Bone marrow (tissue), 2 donors: ENCODE data around the gene ATF1.

Source experiments
- DNase-seq, 2 donors: peaks; one replicate each; lab custom pipeline; 2025; lab: John Stamatoyannopoulos, UW

ATF1 gene

DNA sequence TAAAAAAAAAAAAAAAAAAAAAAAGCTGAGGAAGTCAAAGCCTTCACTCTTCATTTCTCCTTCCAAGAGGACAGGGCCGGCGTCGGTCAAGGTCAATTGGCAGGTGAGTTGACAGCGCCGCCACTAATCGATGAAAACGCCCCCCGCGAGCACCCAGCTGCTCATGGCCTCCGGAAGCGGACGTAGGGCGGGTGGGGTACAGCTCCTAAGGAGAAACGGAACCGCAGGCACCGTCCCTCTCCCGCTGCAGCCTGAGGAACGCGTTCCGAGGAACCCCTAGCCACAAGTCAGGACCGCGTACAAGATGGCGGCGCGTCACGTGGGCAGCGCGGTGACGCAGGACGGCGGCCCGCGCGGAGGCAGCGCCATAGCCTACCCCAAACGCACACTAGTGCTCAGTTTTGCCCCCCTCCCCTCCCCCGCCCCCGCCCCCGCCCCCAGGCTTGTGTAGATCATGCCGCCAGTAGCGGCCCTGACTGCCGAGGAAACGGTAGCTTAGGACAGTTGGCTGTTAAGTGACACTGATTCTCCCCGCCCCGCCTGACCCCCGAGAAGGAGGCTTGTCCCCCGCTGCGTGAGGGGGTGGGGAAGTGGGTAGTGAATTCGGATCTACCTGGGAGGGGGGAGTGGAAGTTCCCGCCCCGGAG lies at the start of gene ATF1:
Gene ATF1, plus strand, starts transcription at position 463 of the 647 bp plus-strand sequence. CDS start 16,045 bp downstream, outside the sequence.
- peak; percentile 77 for DNase-seq

DNA sequence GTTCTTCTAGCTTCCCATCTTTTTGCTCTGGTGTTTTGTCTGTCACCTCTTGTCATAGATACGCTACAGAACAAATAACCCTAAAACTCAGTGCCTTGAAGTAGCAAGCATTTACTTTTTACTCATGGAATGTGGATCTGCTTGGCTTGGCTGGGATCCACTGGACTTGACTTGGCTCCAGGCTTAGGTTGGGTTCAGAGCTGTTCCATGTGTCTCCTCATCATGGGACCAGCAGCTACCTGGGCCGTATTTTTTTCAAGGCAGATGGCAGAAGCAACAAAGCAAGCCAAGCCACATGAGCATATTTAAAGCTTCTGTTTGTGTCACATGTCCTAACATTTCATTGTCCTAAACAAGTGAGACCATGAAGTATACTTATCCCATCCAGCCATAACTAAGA lies 48.7 kb upstream of the ATF1 start:
- DNase-seq = no peak

DNA sequence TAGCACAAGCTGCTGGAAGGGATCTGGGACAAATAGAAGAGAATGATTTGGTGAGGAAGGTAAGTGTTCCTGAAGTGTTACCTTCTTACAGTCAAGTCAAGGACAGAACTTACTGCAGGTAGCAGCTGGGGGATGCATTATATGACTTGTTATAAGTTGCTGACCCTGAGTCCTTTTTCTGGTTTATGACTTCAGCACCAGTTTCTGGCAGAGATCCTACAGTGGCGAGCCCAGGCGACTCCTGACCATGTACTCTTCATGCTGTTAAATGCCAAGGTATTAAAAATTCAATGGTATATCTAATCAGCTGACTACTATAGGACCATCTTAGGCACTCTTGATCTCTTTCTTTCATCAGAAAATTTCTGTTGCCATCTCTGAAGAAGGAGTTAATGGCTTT lies 45.1 kb upstream of the ATF1 start:
- no peak for DNase-seq

DNA sequence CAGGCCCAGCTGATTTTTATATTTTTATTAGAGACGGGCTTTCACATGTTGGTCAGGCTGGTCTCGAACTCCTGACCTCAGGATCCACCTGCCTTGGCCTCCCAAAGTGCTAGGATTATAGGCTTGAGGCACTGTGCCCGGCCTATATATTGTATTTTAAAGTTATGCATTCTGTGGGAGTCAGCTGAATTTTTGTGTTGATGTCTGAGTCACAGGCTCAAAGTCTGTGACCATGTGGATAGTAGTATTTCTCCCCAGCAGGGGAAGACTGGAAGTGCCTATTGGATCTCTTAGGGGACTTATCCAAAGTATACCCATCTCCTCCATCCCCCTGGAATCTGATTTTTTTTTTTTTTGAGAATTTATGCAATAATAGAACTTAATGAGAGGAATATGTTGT lies 43.8 kb upstream of the ATF1 start:
- DNase-seq = no peak

GRCh38 chr12:50720501-50720900 lies 43.4 kb upstream of the ATF1 start:
- DNase-seq = no peak

DNA sequence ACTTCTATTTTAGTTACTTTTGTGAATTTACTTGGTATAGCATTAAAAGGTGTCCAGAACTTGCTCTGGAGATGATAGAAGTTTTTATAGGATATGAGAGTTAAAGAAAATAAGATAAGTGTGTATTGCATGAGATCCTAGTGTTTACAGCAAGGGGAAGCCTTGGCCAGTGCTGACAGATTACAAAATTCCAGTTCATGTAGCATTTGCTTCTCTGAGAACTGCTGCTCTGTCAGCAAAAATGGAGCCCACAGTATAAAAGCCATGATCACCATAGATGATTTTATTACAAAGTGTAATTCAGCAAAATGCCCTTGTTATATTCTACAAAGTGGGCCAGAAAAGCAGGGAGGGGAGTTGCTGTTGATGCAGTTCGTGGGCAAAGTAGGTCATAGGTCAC lies 40.0 kb upstream of the ATF1 start:
- DNase-seq = no peak

DNA sequence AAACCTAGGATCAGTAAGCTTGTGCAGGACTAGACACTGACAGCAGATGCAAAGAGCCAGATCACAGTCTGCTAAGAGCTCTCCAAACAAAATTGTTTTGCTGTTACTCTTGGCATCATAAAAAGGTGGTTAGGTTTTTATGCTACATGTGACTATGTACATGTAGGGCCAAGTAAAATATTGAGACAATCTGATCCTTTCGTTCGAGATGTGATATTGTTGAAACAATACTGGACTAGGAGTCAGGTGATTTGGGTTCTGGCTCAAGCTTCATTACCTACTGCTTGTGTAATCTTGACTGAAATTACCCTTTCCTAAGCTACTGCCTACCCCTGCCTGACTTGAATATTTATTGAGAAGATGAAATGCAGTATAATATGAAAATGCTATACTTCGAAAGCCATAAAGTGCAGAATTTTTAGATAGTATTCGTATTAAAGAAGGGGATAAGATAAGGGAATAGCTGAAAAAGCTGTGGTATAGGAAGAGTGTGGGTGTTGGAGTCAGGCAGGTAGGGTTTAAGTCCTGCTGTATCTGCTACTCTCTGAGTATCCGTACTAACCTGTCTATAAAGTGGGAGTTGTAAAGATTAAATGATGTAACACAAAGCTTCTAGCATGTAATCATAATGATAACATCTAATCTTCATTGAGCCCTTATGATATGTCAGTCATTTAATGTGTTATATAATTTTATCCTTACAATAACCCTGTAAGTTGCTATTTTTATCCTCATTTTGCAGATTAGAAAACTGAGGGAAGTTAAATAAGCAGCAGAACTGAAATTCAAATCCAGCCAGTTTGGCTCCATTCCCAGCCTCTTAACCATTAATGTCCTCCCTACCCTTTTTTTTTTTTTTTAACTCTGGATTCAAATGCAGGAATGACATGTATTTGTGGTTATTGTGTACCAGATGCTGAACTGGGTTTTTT lies 38.6 kb upstream of the ATF1 start:
- no peak for DNase-seq

DNA sequence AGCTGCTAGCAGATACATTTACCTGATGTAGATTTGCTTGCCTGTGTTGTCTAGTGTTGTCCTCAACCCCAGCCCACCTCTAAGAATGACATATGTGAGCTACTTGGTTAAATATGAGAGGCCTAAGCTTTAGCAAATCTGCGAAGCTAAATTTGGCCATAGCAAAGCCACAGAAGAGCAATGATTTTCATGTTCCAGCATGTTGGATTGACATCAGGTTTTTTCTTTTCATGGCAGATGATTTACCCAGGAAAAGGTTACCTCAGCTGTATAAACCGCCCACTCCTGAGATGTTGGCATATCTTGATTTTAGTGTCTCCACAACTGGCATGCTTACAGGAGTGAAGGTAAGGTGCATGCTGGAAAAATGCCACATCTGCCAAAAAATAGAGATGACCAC lies 36.4 kb upstream of the ATF1 start:
- no peak for DNase-seq

- DNase-seq = no peak
Observed at GRCh38 chr12:50728417-50728816, 35.5 kb upstream of the ATF1 start.

- no peak for DNase-seq
Observed at GRCh38 chr12:50728841-50729240, 35.1 kb upstream of the ATF1 start.

DNA sequence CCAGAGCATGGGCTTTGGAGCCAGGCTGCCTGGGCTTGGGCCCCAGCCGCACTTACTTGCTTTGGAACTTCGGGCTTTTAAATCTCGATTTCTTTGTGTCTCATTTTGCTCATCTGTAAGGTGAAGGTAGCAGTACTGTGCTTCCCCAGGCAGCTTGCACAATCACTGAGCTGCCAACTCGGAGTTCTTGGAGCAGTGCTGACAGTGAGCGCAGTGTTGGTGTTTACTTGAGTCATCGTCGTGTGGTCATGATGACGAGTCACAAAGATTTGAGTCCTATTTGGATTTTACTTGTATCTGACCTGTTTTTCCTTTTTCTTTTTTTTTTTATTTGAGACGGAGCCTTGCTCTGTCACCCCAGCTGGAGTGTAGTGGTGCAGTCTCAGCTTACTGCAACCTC lies 31.3 kb upstream of the ATF1 start:
- DNase-seq = no peak

DNA sequence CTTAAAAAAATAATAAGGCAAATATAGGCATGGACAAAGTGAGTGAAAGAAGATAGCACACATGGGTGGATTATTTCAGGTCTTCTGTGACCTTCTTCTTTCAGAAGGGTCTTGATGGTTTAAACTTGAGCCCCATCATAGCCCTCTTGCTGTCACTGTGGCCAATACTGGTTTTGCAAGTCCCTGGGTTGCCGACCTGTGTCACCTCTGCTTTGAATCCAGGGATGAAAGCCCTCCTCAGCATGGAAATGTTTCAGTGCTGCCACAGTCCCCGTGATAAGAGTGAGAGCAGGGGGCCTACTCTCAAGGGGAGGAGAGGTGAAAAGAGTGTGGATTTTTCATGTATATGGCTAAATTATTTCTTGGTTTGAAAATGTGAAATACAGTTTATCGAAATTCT lies 30.2 kb upstream of the ATF1 start:
- DNase-seq = no peak

DNA sequence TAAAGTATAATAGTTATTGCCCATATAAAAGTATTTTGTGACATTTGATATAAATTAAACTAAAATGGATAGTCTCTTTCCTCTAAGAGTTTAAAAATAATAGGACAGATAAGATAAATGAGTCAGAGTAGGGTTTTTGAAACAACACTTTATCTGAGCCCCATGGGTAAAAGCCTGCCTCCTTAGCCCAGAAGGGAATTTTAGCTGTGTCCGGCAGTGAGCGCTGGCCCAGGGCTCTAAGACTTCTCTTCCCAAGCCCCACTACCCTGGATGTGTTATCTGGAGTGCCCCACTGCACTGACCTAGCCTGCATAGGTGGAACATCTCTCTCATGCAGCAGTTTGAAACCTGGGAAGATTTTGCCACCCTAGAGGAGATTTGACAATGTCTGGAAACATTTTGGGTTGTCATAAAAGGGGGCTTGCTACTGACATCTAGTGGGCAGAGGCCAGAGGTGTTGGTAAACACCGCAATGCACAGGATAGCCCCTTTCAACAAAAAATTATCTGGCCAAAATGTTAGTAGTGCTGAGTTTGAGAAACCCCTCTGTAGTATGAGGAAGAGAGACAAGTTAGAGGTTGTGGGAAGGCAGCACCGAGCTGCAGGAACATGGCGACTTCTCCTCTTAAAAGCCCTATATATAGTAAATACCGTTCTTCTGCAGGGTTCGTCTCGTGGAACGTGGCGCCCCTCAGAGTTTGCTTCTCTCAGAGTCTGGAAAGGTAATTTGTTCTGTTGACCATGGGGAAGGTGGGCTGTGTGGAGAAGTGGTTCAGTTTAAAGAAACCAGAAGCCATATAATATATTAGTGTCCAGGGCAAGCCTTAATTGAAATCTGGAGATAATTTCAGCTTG lies 29.3 kb upstream of the ATF1 start:
- peak in 1 of 2 donors; percentile 32 for DNase-seq

DNA sequence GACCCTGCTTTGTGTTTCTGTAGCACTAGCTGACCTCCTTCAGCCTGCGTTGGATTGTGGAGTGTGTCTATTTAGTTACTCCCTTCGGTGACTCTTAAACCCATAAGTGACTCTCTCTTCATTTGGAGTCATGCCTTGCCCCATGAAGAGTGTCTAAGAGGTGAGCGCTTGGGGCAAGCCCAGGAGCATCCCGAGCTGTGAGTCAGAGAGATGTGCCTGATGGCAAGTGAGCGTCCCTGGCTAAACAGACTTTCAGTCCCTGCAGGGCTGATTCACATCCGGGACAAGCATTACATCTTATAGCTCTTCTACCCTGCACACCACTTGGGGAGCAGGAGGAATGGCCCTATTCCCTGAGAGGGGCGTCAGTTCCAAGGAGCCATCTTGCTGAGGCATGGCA lies 24.3 kb upstream of the ATF1 start:
- DNase-seq = no peak

DNA sequence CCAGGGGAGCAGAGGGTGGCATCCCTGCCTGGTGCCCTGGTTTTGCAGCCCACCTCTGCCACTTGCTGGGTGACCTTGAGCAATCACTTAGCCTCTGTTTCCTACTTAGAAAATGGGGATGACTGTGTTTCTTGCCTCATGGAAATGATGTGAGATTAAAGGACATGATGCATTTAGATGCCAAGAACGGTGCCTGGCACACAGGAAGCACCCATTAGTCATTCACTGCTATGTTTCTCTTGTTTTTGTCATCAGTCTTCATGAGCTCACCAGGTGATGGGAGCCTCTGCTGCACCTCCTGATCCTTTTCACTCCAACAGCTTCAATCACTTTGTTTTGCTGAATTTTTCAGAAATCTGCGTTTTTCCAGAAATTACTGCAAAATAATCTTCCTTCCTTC lies 23.6 kb upstream of the ATF1 start:
- no peak for DNase-seq

GRCh38 chr12:50742776-50743175 lies 21.1 kb upstream of the ATF1 start:
- DNase-seq = no peak

GRCh38 chr12:50745861-50746260 lies 18.0 kb upstream of the ATF1 start:
- no peak for DNase-seq

- DNase-seq = no peak
Observed at GRCh38 chr12:50746431-50746830, 17.5 kb upstream of the ATF1 start.

- DNase-seq = no peak
Observed at GRCh38 chr12:50747817-50748216, 16.1 kb upstream of the ATF1 start.

DNA sequence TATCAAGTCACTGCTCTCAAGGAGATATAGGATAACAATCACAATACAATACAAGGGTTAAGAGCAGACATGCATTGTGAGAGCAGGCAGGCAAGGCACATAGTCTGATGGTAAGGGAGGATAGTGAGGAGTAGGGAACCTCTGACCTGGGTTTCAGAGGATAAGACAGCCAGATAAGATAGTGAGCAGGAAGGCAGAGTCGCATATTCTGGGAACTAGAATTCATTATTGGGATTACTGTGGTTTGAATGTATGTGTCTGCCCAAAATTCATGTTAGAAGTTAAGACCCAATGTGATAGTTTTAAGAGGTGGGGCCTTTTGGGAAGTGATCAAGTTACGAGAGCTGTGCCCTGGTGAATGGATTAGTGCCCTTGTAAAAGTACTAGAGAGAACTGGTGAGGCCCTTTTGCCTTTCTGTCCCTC lies 14.4 kb upstream of the ATF1 start:
- DNase-seq = no peak

DNA sequence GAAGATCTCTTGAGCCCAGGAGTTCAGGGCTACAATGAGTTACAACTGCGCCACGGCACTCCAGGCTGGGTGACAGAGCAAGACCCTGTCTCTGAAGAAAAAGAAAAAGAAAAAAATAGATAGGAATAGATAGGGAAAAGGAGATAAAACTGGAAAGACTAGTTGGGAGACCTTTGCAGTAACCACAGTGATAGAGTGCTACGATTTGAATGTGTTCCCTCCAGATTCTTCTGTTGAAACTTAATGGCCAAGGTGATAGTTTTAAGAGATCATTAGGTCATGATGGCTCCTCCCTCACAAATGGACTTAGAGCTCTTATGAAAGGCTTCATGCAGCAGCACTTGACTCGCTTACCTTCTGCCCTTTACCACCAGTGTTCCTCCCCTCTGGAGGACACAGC lies 13.5 kb upstream of the ATF1 start:
- DNase-seq = no peak

DNA sequence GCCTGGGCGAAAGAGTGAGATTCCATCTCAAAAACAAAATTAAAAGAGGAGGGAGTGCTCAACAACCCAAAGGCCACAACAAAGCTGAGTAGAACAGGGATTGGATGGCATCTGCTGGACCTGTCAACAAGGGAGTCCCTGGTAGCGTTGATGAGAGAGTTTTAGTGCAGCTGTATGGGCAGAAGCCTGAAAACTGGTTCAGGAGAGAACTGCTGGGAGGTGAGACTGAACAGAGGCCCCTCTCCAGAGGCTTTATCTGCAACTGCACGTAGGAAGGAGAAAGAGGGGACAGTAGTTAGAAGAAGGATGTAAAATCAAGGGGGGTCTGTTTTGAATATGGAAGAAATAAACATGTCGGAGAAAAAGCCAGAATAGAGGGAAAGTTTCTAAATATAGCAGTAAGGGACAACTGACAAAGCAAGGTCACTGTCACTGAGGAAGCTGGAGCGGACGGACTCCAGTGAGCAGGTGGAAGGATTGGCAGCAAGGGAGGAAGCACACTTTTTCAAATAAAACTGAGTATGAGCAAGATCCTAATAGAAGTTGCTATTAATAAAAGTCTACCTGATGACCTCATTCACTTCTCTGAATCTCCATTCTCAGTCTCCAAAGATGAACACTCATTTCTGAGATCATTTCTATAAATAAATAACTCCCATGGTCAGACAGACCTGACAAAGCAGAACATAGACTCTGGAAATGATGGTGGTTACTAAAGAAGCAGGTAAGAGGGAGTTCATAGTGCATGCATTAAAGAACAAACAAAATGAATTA lies 11.8 kb upstream of the ATF1 start:
- DNase-seq = no peak
